ENCODE measurements around the gene SUPT3H. TPM values are rescaled to one million over a fixed set of nuclear protein-coding genes. Genes with fewer than 3 reads are reported as not detected.

SUPT3H gene
- total and polyA plus RNA-seq, 2 of the 8 experiments (the other 6 are each of a cell fraction or from before 2014, with no cell fraction given) = 18.8 to 23.0 TPM

GRCh38 chr6:45400021-45400420 is 22.3 kb upstream of the SUPT3H start:
- no peak overlapping the region for H3K27ac ChIP-seq (ENCODE audit: low read depth, low read length)
- no peak overlapping the region for H2AK5ac ChIP-seq (ENCODE audit: low read depth, low read length)
- no peak overlapping the region for H2BK120ac ChIP-seq (replicated peaks; ENCODE audit: low read depth, low read length)
- no peaks in the 10 kb centered on the region for H3K79me1 ChIP-seq (ENCODE audit: low read depth, low read length)
- H4K20me1 ChIP-seq (replicated peaks in 1 of 2; ENCODE audit: control insufficient read depth in 1 of 2, insufficient read depth in 2 of 2, low read length in 2 of 2) = no peaks in the 10 kb centered on the region
- H3K23me2 ChIP-seq (ENCODE audit: low read depth, low read length) = no peaks in the 10 kb centered on the region; the same call in 1 of the 2 replicates
- no peak overlapping the region for H3K18ac ChIP-seq (ENCODE audit: extremely low read depth, low read length)
- no peak overlapping the region for H4K5ac ChIP-seq (ENCODE audit: insufficient read length, low read depth, low read length)
- H3K56ac ChIP-seq (replicated peaks; ENCODE audit: insufficient read length, low read depth, low read length) = no peak overlapping the region
- no peaks in the 10 kb centered on the region for H3K9me3 ChIP-seq (ENCODE audit: insufficient read depth in 2 of 2, low read depth in 1 of 2, low read length in 1 of 2)
- H3K4ac ChIP-seq (replicated peaks; ENCODE audit: insufficient read length, low read depth, low read length) = no peak overlapping the region
- no peaks in the 10 kb centered on the region for H3K4me1 ChIP-seq (replicated peaks in 1 of 4; ENCODE audit: control insufficient read depth in 3 of 4, insufficient read depth in 4 of 4, low read length in 3 of 4)
- TF ChIP-seq CHD1 (IDR thresholded peaks at IDR 0.05; ENCODE audit: low read depth, low read length) = no peak
- TF ChIP-seq SP2 (IDR thresholded peaks at IDR 0.05; ENCODE audit: low read length) = no peak
- no peak for TF ChIP-seq POU5F1 (IDR thresholded peaks at IDR 0.05; ENCODE audit: low read depth, low read length)
- TF ChIP-seq SUZ12 (IDR thresholded peaks at IDR 0.05; ENCODE audit: low read length) = no peak
- no peak for TF ChIP-seq POLR2AphosphoS5 (IDR thresholded peaks at IDR 0.05; ENCODE audit: low read depth, low read length)
- TF ChIP-seq CREB1 (IDR thresholded peaks at IDR 0.05) = no peak
- TF ChIP-seq RBBP5 (IDR thresholded peaks at IDR 0.05; ENCODE audit: borderline replicate concordance, low read depth, low read length) = no peak
- TF ChIP-seq GTF2F1 (IDR thresholded peaks at IDR 0.05; ENCODE audit: borderline replicate concordance, low read depth, low read length) = no peak
- H3K9ac ChIP-seq (replicated peaks in 1 of 4; ENCODE audit: extremely low read depth in 1 of 4, low read depth in 3 of 4, low read length in 3 of 4) = no peak overlapping the region
- no peak overlapping the region for H3K4me3 ChIP-seq (ENCODE audit: extremely low read depth in 1 of 4, insufficient read depth in 2 of 4, low read depth in 3 of 4, low read length in 4 of 4)
- ChIA-PET POLR2A (ENCODE audit: partially characterized antibody) (no interaction called here), CTCF (ENCODE audit: partially characterized antibody) (no interaction called here)
- no peak for DNase-seq (ENCODE audit: low read depth in 1 of 2, low spot score in 2 of 2)
- no peak overlapping the region for H4K91ac ChIP-seq (replicated peaks; ENCODE audit: insufficient read length, low read length)
- H4K8ac ChIP-seq (ENCODE audit: extremely low read depth, insufficient read depth, low read length) = no peak overlapping the region
- WGBS, 2 experiments (ENCODE audit: extremely low coverage in 1 of 2, insufficient coverage in 1 of 2, insufficient read length in 1 of 2, insufficient replicate concordance in 2 of 2, low coverage in 1 of 2, low lambda C conversion rate in 2 of 2, missing lambda C conversion rate in 1 of 2) = 100% methylated on average over 2 of the region's 2 CpGs; no CpG with 5 or more reads in 1 of the 2 experiments
- H3K36me3 ChIP-seq (ENCODE audit: control insufficient read depth in 2 of 4, insufficient read depth in 4 of 4, low read length in 3 of 4) = no peaks in the 10 kb centered on the region
- H3K23ac ChIP-seq (ENCODE audit: insufficient read length) = no peak overlapping the region
- H2BK20ac ChIP-seq (ENCODE audit: low read length) = no peak overlapping the region
- no peaks in the 10 kb centered on the region for H3K79me2 ChIP-seq (ENCODE audit: control insufficient read depth in 1 of 2, insufficient read depth in 2 of 2, low read length in 2 of 2)
- no peak overlapping the region for H2BK5ac ChIP-seq (ENCODE audit: low read depth, low read length)
- H3K14ac ChIP-seq (ENCODE audit: insufficient read length) = no peak overlapping the region
- no peaks in the 10 kb centered on the region for H3K27me3 ChIP-seq (replicated peaks in 1 of 4; ENCODE audit: control insufficient read depth in 3 of 4, extremely low read depth in 1 of 4, insufficient read depth in 3 of 4, low read length in 3 of 4)
- no peak overlapping the region for H2BK12ac ChIP-seq (ENCODE audit: low read depth, low read length)
- H2BK15ac ChIP-seq (ENCODE audit: low read length) = no peak overlapping the region
- no peak overlapping the region for H2AFZ ChIP-seq (ENCODE audit: low read length)
- no peak for FAIRE-seq
- no peak overlapping the region for H3K4me2 ChIP-seq (ENCODE audit: insufficient read depth in 1 of 2, low read depth in 2 of 2, low read length in 2 of 2)
